HG02840 (cell line): Measurements from ENCODE around the gene TARP.
A peak's percentile ranks its signal among the peaks of the same experiment; 100 is the strongest.
"Not testable (repeated sequence)": the region's sequence is repeated elsewhere in the genome, so short reads cannot be mapped to it uniquely, and the experiment has no call there.

Experiments used
- ATAC-seq: cut with Tn5 transposase; IDR thresholded peaks from one replicate; pipeline ENCODE4 v1.9.1; 2021; ENCODE audit warnings: mild to moderate bottlenecking, moderate library complexity, moderate number of reproducible peaks; ENCODE audit not compliant: unreplicated experiment, low FRiP score

The TARP gene

DNA sequence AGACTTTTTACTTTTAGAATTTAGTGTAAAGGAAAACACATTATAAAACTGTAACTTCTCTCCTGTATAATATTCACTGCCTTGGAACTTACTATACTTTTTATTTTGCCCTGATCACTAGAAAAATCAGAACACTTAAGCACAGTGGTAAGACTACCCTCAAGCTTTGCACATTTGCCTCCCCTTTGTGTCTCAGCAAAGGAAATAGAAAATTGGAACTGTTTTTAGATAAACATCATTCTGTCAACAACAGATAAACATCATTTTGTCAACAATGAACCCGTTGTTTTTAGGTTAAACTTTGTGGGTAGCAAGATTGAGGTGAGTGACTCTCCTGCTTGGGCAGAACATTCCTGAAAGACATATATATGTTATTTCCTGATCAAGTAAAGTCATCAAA is 8.8 kb downstream of the TARP start:
- ATAC-seq = not testable (repeated sequence)

DNA sequence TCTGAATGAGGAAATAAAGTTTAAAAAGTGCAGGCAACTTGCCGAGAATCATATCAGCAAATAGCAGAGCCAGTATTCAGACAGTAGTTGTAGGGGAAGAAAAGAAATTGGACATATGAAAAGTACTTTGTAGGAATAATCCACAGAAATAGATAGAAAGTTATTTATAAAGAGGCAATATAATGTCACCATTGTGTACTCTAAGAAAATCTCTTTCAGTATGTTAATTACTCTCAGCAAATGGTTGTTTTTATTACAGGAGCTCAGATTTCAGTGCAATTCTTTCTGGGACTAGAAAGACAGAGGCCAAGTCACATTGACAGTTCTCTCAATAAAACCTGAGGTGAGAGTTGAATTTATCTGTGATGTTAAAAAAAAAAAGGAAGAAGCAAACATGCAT is 10.2 kb downstream of the TARP start:
- ATAC-seq = not testable (repeated sequence)

DNA sequence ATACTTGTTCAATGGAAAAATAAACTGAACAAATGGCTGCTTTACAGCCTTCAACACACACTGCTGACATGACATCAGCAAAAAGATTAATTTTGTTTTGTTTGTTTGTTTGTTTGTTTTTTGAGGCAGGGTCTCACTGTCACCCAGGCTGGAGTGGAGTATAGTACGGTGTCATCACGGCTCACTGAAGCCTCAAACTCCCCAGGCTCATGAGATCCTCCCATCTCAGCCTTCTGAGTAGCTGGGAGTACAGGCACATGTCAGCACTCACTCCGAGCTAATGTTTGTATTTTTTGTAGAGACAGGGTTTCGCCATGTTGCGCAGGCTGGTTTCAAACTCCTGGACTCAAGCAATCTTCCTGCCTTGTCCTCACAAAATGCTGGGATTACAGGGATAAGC is 10.9 kb downstream of the TARP start:
- no peak for ATAC-seq

DNA sequence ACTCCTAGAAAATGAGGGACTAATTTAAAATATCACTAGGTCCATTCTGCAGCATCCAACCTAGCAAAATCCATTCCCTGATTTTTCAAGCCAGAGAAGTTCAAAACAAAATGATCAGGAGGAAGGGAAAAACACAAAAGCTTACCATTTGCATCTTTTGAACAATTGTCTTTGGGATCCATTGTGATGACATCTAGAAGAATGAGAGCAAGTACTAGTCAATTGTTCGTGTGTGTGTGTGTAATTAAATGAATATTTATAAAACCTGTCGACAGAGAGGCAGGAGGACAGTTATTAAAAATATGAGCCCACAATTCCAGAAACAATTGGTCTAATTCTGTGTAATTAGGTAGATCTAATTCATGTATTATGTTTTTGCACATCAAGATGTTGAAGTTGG is 11.4 kb downstream of the TARP start:
- ATAC-seq = not testable (repeated sequence)

DNA sequence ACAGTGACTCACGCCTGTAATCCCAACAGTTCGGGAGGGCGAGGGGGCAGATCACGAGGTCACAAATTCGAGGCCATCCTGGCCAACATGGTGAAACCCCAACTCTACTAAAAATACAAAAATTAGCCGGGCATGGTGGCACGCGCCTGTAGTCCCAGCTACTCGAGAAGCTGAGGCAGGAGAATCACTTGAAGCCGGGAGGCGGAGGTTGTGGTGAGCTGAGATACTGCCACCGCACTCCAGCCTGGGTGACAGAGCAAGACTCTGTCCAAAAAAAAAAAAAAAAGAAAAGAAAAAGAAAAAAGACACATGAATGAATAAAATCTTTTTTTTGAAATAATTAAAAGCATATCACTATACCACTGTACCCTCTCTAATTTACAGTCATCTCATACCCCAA is 11.8 kb downstream of the TARP start:
- not testable (repeated sequence) for ATAC-seq

DNA sequence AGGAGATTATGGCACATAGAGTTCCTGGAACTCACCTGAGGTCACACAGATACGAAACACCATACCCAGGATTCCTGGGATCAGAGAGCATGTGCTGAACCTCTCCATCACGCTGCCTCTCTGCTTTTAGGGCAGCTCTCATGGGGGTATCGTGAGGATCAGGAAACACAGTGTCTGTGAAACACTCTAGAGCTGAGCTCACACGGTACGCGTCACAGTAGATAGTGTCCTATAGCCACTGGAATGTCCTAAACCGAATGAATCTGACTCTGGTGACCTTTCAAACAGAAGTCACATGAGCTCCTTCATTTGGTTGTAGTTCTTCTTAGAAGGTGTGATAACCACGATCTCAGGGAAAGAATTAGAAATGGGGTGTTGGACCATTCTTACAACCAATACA is 14.3 kb downstream of the TARP start:
- not testable (repeated sequence) for ATAC-seq

DNA sequence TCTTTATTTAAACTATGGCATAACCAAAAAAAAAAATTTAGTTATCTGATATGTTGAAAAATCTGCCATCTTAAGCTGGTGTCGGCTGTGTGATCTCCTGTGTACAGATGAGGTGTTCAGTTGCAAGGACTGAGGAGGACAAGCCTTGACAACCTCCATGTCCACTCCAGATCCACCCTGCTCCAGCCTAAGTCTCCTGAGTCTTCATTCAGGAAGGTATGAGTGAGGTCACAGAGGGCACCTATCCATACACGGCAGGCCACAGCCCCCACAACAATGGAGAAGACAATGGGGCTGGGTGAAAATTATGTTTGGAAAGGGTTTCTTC is 16.1 kb downstream of the TARP start:
- ATAC-seq = no peak

DNA sequence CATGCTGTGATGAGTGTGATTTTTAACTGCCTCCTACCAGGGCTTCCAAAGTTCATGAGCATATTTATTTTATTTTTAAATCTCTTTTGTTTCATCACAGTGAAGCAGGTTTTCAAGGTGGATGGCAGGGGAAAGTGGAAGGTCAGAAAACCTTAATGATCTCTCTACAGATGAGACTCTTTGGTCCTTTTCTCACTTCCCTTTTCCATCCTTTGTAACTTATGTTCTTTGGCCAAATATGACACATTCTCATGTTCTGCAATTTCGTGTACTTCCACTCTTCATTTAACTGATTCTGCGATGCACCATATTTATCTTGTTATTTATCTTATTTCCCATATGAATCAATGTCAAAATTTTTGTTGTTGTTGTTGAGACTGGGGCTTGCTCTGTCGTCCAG is 23.6 kb downstream of the TARP start:
- ATAC-seq = peak; percentile 86

DNA sequence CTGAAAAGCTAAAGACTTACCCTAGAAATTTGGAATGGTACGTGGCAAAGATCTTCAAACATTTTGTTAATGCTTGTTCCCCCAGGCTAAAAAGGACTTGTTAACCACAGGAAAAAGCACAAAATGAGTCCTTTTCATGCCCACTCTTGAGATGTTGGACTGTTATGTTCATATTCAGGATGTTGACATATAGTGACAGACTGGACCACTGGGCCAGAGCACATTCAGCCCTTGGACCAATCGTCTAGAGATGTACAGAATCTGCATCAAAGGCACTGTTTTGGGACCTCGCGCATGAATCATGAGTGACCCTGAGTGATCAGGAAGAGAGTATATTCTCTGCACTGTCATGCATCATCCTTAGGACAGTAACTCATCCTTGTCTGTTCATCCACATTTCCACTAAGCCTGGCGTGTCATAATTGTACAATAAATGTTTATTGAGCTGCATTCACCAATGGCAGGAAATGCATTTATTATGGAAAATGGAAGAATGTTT is 25.3 kb downstream of the TARP start:
- no peak for ATAC-seq

DNA sequence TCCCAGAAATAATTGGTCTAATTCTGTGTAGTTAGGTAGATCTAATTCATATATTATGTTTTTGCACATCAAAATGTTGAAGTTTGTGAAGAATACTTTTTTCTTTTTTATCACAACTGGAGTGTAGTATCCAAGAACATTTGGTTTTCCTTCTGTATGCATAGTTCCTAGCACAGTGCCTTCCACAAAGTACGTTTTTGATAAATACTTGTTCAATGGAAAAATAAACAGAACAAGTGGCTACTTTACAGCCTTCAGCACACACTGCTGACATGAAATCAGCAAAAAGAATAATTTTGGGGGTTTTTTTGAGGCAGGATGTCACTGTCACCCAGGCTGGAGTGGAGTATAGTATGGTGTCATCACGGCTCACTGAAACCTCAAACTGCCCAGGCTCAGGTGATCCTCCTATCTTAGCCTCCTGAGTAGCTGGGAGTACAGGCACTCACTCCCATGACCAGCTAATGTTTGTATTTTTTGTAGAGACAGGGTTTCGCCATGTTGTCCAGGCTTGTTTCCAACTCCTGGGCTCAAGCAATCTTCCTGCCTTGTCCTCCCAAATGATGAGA is 27.9 kb downstream of the TARP start:
- no peak for ATAC-seq

DNA sequence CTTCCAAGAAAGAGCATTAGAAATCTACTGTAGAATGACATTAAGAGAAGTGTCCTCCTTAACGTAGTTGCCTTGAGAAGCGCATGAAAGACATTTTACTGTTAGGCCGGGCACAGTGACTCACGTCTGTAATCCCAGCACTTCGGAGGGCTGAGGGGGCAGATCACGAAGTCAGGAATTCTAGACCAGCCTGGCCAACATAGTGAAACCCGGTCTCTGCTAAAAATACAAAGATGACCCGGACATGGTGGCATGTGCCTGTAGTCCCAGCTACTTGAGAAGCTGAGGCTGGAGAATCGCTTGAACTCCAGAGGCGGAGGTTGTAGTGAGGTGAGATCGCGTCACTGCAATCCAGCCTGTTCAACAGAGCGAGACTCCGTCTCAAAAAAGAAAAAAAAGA is 28.9 kb downstream of the TARP start:
- no peak for ATAC-seq

DNA sequence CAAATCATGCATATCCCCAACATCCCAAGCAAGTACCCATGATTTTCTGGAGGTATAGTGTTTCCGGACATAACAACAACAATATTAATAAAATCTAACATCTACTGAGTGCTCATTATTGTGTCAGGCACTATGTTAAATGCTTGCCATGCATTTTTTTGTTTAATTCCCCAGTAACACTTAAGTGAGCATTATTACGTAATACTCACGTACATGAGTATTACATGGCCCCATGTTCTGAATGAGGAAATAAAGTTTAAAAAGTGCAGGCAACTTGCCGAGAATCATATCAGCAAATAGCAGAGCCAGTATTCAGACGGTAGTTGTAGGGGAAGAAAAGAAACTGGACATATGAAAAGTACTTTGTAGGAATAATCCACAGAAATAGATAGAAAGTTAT is 30.1 kb downstream of the TARP start:
- not testable (repeated sequence) for ATAC-seq

DNA sequence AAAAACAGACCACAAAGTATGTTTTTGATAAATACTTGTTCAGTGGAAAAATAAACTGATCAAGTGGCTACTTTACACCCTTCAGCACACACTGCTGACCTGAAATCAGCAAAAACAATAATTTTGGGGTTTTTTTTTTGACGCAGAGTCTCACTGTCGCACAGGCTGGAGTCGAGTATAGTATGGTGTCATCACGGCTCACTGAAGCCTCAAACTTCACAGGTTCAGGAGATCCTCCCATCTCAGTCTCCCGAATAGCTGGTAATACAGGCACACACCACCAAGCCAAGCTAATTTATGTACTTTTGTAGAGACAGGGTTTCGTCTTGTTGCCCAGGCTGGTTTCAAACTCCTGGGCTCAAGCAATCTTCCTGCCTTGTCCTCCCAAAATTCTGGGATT is 30.6 kb downstream of the TARP start:
- ATAC-seq = no peak

DNA sequence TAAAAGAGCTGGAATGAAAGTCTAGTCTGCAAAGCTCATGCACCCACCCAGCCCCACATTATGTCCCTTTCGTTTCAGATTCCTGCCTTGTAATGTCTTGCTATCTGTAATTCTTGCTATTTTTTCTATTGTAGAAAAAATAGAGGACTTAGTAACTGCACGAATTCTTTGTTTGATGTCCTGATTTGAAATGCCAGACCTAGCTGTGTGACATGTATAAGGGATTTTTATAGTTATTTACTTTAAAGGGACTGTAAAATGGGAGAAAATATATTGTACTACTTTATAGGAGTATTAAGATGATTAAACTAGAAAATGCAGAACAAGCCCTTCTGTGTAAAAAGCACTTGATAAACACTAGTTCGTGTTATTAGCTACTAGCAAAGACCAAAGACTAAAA is 32.4 kb downstream of the TARP start:
- no peak for ATAC-seq

DNA sequence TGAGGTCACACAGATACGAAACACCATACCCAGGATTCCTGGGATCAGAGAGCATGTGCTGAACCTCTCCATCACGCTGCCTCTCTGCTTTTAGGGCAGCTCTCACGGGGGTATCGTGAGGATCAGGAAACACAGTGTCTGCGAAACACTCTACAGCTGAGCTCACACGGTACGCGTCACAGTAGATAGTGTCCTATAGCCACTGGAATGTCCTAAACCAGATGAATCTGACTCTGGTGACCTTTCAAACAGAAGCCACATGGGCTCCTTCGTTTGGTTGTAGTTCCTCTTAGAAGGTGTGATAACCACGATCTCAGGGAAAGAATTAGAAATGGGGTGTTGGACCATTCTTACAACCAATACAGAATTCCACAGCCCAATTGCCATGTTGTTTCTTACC is 34.3 kb downstream of the TARP start:
- ATAC-seq = not testable (repeated sequence)

DNA sequence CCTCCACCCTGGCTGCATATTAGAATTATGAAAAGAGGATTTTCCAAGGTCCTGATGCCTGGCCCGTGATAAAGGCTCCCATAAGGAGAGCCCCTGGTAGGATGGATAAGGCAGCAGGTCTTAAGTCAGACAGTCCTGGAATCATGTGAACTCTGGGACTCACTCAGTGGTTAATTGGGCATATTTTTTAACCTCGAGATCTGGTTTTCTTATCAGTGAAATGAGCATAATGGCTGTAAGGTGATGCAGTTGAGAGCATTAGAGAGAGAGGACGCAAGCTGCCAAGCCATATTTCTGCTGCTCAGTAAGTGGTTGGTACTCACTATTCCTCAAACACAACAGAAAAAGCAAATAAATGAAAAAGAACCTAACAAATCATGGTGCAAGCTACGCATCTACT is 37.8 kb downstream of the TARP start:
- no peak for ATAC-seq

DNA sequence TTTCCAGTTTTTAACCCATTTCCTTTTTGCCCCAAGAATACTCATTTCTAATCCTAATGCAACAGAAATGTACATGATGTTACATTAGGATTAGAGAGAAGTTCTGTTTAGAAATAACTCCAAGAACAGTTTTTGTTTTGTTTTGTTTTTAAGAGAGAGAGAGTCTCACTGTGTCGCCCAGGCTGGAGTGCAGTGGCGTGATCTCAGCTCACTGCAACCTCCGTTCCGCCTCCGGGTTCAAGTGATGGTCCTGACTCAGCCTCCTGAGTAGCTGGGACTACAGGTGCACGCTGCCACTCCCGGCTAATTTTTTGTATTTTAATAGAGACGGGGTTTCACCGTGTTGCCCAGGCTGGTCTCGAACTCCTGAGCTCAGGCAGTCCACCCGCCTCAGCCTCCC is 38.7 kb downstream of the TARP start:
- ATAC-seq = not testable (repeated sequence)

DNA sequence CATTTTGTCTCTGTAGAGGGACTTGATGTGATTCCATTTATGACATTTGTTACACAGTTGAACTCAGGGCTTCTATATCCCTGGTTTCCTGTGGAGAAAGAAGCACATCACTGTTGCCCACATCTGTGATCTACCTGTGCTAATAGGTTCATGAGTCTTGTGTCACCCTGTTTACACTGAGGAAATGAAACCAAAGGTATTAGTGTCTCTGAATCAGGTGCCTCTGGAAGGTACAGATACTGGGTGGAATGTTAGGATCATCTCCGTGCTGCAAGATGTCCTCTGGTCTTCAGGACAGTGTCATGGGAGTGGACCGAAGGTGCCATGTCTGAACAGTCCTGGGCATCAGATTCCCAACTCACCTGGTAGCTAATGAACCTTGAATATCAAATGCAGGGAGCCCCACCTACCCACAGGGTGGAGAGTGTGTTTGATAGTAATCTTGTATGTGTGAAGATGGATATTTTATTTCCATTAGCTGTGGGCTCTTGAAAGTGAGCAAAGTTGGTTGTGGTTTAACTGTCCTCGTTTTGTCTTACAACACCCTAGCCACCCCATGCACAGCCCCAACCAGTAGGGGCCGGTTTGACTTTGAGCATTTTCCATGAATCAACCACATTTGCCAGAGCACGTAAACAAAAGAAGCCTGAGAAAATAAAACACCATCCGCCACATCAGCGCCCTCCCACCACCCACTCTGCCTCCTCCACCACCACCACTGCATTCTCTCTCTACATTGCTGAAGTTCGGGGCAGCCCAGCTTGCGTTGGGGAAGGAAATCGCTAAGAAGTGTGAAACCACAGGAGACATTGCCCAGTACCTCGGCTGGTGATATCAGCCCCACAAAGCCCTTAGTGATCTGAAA is 40.7 kb downstream of the TARP start:
- peak; percentile 82 for ATAC-seq

DNA sequence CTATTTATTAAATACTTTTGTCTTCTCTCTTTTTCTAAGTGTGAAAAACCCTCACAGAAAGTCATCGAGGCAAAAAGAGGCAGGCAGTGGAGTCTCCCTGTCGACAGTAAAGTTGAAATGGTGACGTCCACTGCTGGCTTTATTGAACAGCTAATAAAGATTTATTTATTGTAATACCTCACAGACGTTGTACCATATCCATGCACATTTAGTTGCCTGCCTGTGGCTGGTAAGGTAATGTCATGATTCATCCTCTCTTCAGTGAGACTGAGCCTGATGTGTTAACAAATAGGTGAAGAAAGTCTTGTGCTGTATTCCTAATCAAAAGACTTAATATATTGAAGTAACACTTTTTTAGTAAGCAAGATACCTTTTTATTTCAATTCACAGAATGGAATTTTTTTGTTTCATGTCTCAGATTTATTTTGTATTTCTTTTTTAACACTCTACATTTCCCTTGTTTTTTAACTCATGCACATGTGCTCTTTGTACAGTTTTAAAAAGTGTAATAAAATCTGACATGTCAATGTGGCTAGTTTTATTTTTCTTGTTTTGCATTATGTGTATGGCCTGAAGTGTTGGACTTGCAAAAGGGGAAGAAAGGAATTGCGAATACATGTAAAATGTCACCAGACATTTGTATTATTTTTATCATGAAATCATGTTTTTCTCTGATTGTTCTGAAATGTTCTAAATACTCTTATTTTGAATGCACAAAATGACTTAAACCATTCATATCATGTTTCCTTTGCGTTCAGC is 43.4 kb downstream of the TARP start:
- ATAC-seq = no peak

DNA sequence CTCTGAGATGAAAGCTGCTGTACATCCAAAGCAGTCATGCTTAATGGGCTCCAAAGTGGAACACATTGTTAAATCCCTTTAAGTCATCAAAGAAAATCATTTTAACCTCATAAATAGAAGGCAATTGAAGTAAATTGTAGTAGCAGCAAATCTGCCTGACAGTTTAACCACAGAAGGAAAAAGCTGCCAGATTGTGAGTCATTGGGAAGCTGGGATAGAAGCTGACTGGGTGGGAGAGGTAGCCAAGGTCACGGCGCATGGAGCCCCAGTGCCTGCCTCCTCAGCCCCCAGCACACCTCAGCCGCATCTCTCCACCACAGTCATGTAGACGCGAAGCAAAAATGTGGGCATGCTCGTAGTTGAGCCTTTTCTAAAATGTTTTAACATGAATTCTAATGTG is 44.0 kb downstream of the TARP start:
- no peak for ATAC-seq

DNA sequence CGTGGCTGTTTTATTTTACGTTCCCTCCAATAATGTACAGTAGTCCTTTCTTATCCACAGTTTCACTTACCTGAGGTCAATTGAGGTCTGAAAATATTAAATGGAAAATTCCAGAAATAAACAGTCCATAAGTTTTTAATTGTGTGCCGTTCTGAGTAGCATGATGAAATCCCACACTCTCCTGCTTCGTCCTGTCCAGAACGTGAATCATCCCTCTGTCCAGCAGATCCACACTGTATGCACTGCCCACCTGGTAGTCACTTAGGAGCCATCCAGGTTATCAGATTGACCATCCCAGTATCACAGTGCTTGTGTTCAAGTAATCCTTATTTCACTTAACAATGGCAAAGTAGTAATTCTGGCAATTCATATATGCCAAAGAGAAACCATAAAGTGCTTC is 49.0 kb downstream of the TARP start:
- ATAC-seq = no peak
